ENCODE measurements around the gene SCAMP1.

DNA sequence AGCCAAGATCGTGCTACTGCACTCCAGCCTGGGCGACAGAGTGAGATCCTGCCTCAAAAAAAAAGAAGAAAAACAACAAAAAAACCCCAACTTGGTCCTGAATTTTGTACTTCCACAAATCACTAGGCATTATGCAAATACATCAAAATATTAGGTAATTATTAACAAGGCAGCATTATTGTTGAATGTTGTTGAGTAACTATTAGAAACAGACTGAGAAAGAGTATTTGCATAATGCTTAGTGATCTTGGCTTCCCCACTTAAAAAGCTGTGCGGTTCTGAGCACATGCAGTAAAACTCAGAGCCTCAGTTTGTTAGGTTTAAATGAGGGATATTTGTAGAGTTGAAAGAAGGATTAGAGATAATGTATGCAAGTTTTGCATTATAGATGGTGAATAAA, 64.2 kb downstream of the SCAMP1 start:
- TF ChIP-seq CTCF (conservative IDR thresholded peaks at IDR 0.05 in 1 of 2, IDR thresholded peaks at IDR 0.05 in 1 of 2; ENCODE audit: low read depth in 1 of 2, low read length in 2 of 2) (no peak), EZH2 (IDR thresholded peaks at IDR 0.05; ENCODE audit: low read length, missing control alignments) (no peak)
